GM18517 (cell line): ENCODE data around the gene QKI.

Source experiments
- ATAC-seq: cut with Tn5 transposase; IDR thresholded peaks from one replicate; pipeline ENCODE4 v1.9.1; 2021; ENCODE audit warnings: mild to moderate bottlenecking, moderate library complexity; ENCODE audit not compliant: unreplicated experiment

The QKI gene

DNA sequence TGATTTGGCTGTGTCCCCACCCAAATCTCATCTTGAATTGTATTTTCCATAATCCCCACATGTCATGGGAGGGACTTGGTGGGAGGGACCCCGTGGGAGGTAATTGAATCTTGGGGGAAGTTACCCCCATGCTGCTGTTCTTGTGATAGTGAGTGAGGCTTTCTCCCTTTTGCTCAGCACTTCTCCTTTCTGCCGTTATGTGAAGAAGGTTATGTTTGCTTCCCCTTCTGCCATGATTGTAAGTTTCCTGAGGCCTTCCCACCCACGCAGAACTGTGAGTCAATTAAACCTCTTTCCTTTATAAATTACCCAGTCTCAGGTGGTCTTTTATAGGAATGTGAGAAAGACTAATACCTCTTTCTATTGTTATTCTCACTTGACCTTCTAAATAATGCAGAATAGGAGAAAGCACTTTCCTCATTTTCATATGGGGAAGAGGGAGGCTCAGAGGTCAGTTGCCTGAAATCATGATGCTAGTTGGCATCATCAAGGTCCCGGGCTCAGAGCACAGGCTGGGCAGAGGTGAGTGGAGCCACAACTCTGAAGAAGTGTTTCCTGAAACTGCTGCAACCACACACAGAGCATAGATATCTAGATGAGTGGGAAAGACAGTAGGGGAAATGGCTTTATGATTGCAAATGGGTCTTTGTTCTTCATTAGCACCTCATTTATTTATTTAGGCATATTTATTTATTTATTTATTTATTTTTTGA is 191.0 kb downstream of the QKI start:
- ATAC-seq: no peak

- ATAC-seq: no peak
These were observed 193.3 kb downstream of the QKI start for GRCh38 chr6:163607792-163608191.

DNA sequence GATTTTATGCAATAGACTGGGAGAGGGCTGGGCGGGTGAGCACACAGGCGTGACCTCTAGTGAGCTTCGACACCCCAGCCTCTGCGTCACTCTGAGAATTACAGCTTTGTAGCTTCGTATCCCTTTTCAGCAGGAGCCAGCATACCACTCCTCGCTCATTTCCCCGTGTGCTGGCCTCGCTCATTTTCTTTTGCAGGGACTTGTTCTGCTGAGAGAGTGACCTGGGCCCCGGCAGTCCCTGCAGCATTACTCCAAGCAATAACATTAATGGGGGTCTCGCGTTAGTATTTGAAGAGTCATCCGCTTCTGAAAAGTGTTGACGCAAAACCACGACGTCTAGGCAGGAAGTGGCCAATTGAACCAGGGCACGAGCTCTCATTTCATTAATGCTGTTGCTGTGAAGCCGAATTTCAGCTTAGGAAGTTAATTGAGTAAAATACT is 193.7 kb downstream of the QKI start:
- no peak for ATAC-seq

DNA sequence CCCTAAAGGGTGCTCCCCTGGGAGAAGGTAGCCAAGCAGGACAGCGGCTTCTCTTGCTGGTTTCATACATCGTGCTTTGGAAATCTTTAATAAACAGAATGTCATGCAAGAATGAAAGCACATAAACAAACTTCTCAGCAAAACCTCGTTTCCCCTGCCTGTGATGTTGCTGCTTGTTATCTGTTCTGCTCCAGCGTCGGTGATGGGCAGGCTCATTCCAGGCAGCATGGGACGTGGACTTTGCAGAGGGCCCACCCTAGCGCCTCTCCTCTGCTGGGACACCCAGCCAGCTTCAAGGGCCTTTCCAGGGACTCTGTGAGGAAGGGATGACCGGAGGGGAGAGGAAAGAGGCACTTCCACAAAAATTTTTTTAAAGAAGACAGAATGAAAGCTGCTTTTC is 197.7 kb downstream of the QKI start:
- no peak for ATAC-seq

DNA sequence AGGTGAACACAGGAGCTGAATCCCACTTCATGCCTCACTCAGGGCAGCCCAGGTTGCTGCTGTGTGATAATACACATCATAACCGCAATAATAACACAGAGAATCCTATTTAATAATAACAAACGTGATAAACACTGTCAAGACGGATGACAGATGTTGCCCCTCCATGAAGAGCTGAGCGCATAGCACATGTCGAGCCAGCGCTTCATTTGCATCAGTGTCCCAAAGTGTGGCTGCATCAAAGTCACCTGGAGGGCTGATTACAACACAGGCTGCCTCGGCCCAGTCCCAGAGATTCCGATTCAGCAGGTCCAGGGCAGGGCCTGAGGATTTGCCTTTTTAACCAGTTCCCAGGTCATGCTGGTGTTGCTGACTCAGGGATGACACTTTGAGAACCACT is 198.5 kb downstream of the QKI start:
- ATAC-seq: no peak

DNA sequence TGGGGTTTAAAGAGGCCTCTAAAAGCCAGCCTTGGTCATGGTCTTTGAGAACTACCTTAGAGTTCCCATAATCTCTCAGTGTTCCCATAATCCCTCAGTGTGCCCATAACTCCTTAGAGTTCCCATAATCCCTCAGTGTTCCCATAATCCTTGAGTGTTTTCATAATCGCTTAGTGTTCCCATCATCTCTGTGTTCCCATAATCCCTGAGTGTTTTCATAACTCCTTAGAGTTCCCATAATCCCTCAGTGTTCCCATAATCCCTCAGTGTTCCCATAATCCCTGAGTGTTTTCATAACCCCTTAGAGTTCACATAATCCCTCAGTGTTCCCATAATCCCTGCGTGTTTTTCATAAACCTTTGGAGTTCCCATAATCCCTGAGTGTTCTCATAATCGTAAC is 199.2 kb downstream of the QKI start:
- ATAC-seq: no peak

DNA sequence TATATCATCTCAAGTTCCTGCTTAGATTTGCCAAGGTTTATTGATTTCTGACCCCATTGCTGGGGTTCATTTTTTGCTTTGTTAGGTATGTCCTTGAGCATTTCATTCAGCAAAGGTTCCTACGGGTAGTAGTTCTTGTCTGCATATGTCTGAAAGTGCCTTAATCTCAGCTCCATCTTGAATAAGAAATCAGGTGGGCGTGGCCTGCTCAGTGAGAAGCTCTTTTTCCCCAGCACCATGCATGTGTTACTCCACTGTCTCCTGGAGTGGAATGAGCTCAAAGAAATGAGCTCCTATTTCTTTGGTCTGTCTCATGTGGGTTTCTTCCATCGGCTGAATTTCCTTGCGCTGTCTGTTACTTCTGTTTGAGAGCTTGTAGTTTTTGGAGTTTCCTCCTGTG is 201.9 kb downstream of the QKI start:
- no peak for ATAC-seq

DNA sequence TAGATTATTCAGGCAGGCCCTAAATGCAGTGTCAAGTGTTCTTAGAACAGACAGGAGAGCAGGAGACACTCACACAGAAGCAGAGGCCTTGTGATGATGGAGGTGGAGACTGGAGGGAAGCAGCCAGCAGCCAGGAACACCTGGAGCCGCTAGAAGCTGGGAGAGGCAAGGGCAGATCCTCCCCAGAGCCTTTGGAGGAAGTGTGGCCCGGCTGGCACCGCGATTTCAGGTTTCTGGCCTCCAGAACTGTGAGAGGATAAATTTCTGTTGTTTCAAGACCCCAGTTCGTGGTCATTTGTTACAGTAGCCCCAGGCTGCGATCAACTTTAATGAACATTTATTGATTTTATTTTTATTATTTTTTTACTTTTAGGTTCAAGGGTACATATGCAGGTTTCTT is 203.0 kb downstream of the QKI start:
- ATAC-seq: no peak

GRCh38 chr6:163620101-163620500 is 205.6 kb downstream of the QKI start:
- ATAC-seq: no peak

GRCh38 chr6:163620670-163621330 is 206.3 kb downstream of the QKI start:
- ATAC-seq: no peak

DNA sequence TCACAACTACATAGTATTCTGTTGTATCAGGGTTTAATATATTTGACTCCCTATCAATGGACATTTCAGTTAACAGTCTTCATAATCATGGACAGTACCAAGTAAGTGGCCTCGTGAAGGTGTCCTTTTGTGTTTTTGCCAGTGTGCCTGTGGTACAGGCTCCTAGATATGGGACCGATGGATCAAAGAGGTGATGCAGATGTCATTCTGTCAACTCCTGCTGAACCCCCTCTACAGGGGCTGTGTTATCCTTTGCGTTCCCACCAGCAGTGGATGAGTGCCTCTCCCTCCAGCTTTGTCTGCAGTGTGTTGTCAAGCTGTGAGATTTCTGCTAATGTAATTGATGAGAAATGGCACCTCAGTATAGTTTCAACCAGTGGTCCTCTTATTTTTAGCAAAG is 210.7 kb downstream of the QKI start:
- no peak for ATAC-seq

DNA sequence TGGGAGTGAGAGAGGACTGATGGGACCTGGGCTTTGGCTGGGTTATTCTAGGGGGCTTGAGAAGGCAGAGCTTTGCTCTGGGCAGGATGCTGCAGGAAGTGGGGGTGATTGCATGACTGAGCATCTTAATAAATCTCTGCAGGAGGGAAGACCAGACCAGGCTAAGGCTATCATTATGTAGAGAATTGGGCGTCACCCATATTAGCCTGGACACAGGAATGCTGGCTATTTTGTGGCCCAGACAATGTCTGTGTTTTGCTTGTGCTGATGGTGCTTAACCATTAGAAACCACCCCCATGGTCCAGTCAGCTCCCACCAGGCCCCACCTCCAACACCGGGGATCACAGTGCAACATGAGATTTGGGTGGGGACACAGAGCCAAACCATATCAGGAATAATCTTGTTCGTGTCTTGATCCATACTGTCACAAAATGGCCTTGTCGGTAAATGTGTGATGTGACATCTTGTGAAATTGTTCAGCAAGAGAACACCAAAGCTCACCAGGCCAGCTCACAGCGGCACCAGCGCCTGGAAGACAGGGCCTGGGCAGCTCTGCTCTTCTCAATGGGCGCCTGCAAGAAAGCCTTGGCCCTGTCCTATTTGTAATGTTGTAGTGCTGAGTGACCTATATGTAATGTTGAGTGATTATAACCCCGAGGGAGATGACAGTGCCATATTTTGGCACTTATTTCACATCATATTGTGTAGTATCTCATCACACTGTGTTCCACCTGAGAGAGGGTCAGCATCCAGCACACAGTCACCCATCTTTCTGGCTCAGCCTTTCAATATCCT is 211.8 kb downstream of the QKI start:
- no peak for ATAC-seq

- ATAC-seq: no peak
These were observed 212.9 kb downstream of the QKI start for GRCh38 chr6:163627274-163628062.
